ENCODE data around the gene SLC25A38.

GRCh38 chr3:39407773-39408492 lies 24.8 kb downstream of the SLC25A38 start:
- no peak for TF ChIP-seq CTCF (IDR thresholded peaks at IDR 0.05)
- TF ChIP-seq POLR2A (IDR thresholded peaks at IDR 0.05): no peak

All from thyroid gland (tissue), 4 donors.